Lower leg skin (tissue), 4 donors: ENCODE results near the gene HBA1. TPM values are rescaled to one million over a fixed set of nuclear protein-coding genes. Genes with fewer than 3 reads are reported as not detected.

Experiments
- DNase-seq, 2 donors: peaks; one replicate each; pipeline ENCODE4 v3.0.0-alpha.2; 2019; ENCODE audit warnings: low spot score in 2 of 2
- H3K4me3 ChIP-seq: fragments of 200-600 bp; sonication (generic); 2 replicates; pipeline ENCODE4 v1.5.1; 2017; ENCODE audit warnings: mild to moderate bottlenecking, low read depth; ENCODE audit not compliant: poor library complexity, severe bottlenecking
- POLR2A ChIP-seq, 2 donors: fragments of 450-650 bp; IDR thresholded peaks; one replicate each; pipeline ENCODE4 v1.6.1; 2016 to 2017; ENCODE audit warnings: antibody characterized with exemption in 2 of 2, mild to moderate bottlenecking in 1 of 2, moderate library complexity in 1 of 2
- WGBS, 2 donors: methylation state at CpG; one replicate each; pipeline ENCODE4 v1.1.5; 2018; 5-methylcytosine and 5-hydroxymethylcytosine counted together
- intact Hi-C: fragments of 100-400 bp; cut with DNase I; formaldehyde crosslinking; loops from one replicate; pipeline ENCODE4 v1.15.0; 2023; ENCODE audit warnings: low total_unique reads
- total RNA-seq, 4 donors: library from RNA; depleted of rRNA; stranded (reverse); fragments of >200 nt; gene quantifications; one replicate each; pipeline ENCODE4 v1.1.0, GENCODE V29; 2016
- TF ChIP-seq, protein P1 (sequence below), 3 donors: fragments of 450-650 bp; IDR thresholded peaks; one replicate each; pipeline ENCODE4 v1.5.1; 2016; ENCODE audit warnings: antibody characterized with exemption in 3 of 3, mild to moderate bottlenecking in 3 of 3, moderate library complexity in 2 of 3

The HBA1 gene
- total RNA-seq, 4 donors from 2014 or later: 2.5 to 474 (median 180) TPM

DNA sequence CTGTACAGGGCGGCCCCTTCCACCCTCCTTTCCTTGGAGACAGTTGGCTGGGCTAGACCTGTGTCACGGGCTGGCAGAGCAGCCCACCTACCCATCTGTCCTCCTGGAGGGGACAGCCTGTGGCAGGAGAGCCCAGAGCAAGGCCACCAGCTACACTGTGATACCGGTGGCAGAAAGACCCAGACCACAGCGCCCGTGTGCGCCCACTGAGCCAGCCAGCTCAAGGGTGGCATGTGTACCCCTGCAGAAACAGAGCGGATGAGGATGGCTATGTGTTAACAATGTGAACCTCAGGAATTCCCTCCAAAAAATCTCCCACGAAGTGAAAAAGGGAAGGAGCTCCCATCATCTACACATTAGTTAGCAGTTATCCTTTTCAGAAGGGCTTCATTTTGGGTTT lies 10.8 kb downstream of the HBA1 start:
- no peak overlapping the region for H3K4me3 ChIP-seq
- DNase-seq: no peak
- 90 to 94% methylated on average over 8 of the region's 8 CpGs for WGBS, 2 donors
- intact Hi-C loops: no loop called here
- no peak for TF ChIP-seq POLR2A (IDR thresholded peaks at IDR 0.05)
- TF ChIP-seq, protein P1, sequence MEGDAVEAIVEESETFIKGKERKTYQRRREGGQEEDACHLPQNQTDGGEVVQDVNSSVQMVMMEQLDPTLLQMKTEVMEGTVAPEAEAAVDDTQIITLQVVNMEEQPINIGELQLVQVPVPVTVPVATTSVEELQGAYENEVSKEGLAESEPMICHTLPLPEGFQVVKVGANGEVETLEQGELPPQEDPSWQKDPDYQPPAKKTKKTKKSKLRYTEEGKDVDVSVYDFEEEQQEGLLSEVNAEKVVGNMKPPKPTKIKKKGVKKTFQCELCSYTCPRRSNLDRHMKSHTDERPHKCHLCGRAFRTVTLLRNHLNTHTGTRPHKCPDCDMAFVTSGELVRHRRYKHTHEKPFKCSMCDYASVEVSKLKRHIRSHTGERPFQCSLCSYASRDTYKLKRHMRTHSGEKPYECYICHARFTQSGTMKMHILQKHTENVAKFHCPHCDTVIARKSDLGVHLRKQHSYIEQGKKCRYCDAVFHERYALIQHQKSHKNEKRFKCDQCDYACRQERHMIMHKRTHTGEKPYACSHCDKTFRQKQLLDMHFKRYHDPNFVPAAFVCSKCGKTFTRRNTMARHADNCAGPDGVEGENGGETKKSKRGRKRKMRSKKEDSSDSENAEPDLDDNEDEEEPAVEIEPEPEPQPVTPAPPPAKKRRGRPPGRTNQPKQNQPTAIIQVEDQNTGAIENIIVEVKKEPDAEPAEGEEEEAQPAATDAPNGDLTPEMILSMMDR (IDR thresholded peaks at IDR 0.05): no peak

DNA sequence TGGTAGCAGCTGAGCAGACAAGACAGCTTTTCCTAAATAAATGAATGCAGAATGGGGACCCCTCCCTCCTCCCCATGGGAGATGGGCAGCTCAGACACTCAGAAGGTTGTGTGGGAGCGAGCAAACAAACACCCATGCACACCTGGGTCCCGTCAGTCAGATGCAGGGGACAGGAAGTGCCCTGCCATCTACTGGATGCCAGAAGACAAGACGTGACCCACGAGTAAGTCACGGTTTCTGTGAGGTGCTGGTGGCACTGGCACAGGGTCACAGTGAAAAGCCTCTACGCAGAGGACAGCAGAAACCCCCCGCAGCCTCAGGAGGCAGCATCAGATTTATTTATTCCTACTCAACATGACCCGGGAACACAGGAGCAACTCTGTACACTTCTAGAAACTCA lies 12.2 kb downstream of the HBA1 start:
- H3K4me3 ChIP-seq: no peak overlapping the region
- TF ChIP-seq POLR2A (IDR thresholded peaks at IDR 0.05): no peak
- TF ChIP-seq, protein P1 (IDR thresholded peaks at IDR 0.05): no peak
- WGBS, 2 donors: 71 to 79% methylated on average over 8 of the region's 8 CpGs
- no peak for DNase-seq
- intact Hi-C loops: no loop called here

DNA sequence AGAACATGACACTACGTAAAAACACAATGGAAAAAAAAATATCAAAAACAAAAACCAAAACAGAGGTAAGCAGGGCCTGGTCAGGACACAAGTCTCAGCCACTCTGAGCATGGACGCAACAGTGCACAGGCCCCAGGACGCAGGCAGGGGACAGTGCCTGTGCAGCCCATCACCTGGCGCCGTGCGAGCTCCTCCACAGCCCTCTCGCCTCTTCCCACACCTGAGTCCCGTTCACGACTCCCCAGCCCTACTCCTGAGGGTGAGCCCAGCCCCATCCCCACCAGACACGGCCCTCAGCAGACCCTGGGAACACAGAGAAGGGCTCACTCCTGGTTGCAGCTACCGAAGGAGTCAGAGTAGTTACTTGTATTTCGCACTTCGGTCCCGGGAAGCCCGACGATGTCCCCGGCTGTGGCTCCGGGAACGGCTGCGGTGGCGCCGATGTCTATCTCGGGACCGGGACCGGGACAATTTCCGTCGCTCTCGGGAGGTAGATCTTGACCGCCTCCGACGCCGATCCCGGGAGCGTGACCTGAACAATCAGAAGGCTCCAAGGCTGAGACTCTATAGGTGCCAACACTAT lies 13.2 kb downstream of the HBA1 start:
- H3K4me3 ChIP-seq: no peak overlapping the region
- no peak for DNase-seq
- TF ChIP-seq, protein P1 (IDR thresholded peaks at IDR 0.05): no peak
- TF ChIP-seq POLR2A (IDR thresholded peaks at IDR 0.05): no peak
- intact Hi-C loops: no loop called here
- 93 to 95% methylated on average over 34 of the region's 34 CpGs for WGBS, 2 donors

DNA sequence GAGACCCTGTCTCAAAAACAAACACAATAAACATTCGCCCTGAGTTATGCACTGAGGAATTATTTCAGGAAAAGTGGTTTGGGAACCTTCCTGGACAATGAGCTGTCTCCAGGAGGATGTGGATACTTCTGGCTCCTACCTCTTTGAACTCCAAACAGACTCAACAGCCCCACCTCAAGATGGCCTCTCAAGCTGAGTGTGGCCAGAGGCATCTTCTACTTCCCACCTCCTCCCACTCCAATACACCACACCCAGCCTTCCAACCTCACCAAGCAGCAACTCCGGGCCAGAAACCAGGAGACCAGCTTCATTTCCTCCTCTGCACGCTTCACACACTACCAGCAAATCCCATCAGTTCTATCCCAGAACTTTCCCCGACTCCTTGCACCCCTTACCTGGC lies 15.4 kb downstream of the HBA1 start:
- no peak overlapping the region for H3K4me3 ChIP-seq
- TF ChIP-seq, protein P1 (IDR thresholded peaks at IDR 0.05): no peak
- TF ChIP-seq POLR2A (IDR thresholded peaks at IDR 0.05): no peak
- DNase-seq: no peak
- WGBS, 2 donors: 89 to 90% methylated on average over 4 of the region's 4 CpGs
- intact Hi-C loops: no loop called here

DNA sequence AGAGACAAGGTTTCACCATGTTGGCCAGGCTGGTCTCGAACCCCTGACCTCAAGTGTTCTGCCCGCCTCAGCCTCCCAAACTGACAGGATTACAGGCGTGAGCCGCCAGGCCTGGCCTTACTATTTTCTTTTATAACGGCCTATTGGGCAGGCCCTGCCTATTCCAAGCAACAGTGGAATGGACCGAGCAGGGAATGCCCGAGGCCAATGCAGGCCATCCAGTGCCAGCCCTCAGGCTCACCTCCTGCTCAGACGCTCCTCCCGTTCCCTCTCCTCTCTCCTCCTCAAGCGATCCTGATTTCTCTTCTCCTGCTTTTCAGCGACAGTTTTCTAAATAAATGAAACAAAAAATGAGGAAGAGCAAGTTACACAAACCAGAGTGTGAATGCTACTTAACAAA lies 16.2 kb downstream of the HBA1 start:
- TF ChIP-seq POLR2A (IDR thresholded peaks at IDR 0.05): no peak
- TF ChIP-seq, protein P1 (IDR thresholded peaks at IDR 0.05): no peak
- no peak overlapping the region for H3K4me3 ChIP-seq
- intact Hi-C loops: no loop called here
- WGBS, 2 donors: 96 to 97% methylated on average over 11 of the region's 11 CpGs
- no peak for DNase-seq

DNA sequence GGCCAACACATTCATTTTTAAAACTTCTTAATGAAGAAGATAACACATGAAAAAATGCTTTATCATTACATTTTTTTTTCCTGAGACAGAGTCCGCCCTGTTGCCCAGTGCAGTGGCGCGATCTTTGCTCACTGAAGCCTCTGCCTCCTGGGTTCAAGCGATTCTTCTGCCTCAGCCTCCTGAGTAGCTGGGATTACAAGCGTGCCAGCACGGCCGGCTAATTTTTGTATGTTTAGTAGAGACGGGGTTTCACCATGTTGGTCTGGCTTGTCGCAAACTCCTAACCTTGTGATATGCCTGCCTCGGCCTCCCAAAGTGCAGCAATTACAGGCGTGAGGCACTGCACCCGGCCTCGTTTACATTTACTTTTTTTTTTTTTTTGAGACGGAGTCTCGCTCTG lies 17.0 kb downstream of the HBA1 start:
- WGBS, 2 donors: 92 to 94% methylated on average over 15 of the region's 15 CpGs
- no peak overlapping the region for H3K4me3 ChIP-seq
- DNase-seq: no peak
- intact Hi-C loops: no loop called here
- TF ChIP-seq POLR2A (IDR thresholded peaks at IDR 0.05): no peak
- TF ChIP-seq, protein P1 (IDR thresholded peaks at IDR 0.05): no peak
